Measurements from ENCODE around the gene GRAP2.

GRAP2 gene

DNA sequence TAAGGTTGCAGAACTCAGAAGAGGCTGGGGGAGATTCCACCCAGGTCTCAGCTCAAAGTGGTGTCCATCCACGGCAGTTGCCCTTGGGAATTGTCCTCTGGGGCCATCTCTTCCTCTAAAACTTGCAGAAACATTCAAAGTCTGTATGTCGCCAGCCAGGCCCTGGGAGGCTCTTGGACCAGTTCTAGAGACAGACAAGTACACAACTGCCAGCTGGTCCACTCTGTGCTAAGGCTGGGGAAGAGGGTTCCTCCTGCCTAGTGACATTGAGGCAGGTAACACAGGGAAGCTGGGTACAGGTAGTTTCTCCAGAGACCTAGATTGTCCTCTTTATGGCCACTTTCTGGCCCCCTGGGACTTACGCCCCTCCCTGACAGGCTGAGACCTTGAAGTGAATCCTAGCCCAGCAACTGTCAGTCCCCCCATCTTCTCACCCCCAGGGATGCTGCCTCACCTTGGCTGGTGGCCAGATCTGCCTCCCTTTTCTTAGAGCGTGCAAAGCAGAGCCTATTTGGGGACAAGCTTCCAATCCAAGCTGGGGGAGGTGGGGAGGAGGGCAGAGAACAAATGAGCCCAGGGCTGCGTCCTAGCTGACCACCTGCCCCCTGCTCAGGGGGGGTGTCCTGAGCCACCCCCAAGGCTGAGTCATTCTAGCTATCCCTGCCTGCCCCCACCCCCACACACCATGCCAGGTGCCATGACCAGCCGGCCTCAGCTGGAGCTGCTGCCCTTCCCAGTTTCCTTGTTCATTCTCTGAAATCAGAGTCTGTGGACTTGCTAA is 102.2 kb downstream of the GRAP2 start:
- no peak for TF ChIP-seq SPI1 (IDR thresholded peaks at IDR 0.05; ENCODE audit: borderline replicate concordance, low read depth)
- TF ChIP-seq, protein P1, sequence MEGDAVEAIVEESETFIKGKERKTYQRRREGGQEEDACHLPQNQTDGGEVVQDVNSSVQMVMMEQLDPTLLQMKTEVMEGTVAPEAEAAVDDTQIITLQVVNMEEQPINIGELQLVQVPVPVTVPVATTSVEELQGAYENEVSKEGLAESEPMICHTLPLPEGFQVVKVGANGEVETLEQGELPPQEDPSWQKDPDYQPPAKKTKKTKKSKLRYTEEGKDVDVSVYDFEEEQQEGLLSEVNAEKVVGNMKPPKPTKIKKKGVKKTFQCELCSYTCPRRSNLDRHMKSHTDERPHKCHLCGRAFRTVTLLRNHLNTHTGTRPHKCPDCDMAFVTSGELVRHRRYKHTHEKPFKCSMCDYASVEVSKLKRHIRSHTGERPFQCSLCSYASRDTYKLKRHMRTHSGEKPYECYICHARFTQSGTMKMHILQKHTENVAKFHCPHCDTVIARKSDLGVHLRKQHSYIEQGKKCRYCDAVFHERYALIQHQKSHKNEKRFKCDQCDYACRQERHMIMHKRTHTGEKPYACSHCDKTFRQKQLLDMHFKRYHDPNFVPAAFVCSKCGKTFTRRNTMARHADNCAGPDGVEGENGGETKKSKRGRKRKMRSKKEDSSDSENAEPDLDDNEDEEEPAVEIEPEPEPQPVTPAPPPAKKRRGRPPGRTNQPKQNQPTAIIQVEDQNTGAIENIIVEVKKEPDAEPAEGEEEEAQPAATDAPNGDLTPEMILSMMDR (IDR thresholded peaks at IDR 0.05; ENCODE audit: insufficient read depth, low read length) = no peak
- TF ChIP-seq GABPA (IDR thresholded peaks at IDR 0.05; ENCODE audit: low read depth) = no peak
- no peak for TF ChIP-seq POLR2AphosphoS5 (IDR thresholded peaks at IDR 0.05; ENCODE audit: low read depth)
- TF ChIP-seq, protein P2, sequence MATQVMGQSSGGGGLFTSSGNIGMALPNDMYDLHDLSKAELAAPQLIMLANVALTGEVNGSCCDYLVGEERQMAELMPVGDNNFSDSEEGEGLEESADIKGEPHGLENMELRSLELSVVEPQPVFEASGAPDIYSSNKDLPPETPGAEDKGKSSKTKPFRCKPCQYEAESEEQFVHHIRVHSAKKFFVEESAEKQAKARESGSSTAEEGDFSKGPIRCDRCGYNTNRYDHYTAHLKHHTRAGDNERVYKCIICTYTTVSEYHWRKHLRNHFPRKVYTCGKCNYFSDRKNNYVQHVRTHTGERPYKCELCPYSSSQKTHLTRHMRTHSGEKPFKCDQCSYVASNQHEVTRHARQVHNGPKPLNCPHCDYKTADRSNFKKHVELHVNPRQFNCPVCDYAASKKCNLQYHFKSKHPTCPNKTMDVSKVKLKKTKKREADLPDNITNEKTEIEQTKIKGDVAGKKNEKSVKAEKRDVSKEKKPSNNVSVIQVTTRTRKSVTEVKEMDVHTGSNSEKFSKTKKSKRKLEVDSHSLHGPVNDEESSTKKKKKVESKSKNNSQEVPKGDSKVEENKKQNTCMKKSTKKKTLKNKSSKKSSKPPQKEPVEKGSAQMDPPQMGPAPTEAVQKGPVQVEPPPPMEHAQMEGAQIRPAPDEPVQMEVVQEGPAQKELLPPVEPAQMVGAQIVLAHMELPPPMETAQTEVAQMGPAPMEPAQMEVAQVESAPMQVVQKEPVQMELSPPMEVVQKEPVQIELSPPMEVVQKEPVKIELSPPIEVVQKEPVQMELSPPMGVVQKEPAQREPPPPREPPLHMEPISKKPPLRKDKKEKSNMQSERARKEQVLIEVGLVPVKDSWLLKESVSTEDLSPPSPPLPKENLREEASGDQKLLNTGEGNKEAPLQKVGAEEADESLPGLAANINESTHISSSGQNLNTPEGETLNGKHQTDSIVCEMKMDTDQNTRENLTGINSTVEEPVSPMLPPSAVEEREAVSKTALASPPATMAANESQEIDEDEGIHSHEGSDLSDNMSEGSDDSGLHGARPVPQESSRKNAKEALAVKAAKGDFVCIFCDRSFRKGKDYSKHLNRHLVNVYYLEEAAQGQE (IDR thresholded peaks at IDR 0.05; ENCODE audit: insufficient replicate concordance, low read depth) = no peak
- Histone ChIP-seq H3K27ac (replicated peaks) (no peak overlapping the region), H3K4me3 (replicated peaks; ENCODE audit: insufficient read depth, low read length) (no peak overlapping the region), H3K27me3 (ENCODE audit: insufficient read depth, poor library complexity, severe bottlenecking) (no peaks in the 10 kb centered on the region)
- DNase-seq (ENCODE audit: low read depth in 1 of 2, low spot score in 1 of 2) = no peak

DNA sequence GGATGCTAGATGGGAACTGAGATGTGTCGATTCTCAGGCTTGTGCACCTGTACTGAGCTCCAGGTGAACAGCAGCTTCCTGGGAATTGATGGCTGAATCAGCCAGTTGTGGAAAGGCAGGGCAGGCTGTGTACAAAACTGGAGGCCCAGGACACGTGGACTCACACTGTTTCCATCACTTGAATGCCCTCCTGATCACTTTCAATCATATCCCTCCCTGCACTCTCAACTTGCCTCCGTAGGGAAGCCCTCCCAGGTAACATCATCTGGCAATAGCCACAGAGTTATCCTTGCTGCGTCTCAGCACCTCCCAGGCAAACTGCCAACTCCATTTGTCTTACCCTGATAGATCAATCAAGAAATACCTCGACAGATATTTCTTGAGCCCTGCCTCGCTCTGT is 104.0 kb downstream of the GRAP2 start:
- Histone ChIP-seq H3K4me3 (replicated peaks; ENCODE audit: insufficient read depth, low read length) (no peak overlapping the region), H3K27ac (replicated peaks) (no peak overlapping the region), H3K27me3 (ENCODE audit: insufficient read depth, poor library complexity, severe bottlenecking) (no peaks in the 10 kb centered on the region)
- TF ChIP-seq, protein P2 (IDR thresholded peaks at IDR 0.05; ENCODE audit: insufficient replicate concordance, low read depth) = no peak
- TF ChIP-seq, protein P1 (IDR thresholded peaks at IDR 0.05; ENCODE audit: insufficient read depth, low read length) = no peak
- TF ChIP-seq GABPA (IDR thresholded peaks at IDR 0.05; ENCODE audit: low read depth) (no peak), SPI1 (IDR thresholded peaks at IDR 0.05; ENCODE audit: borderline replicate concordance, low read depth) (no peak), POLR2AphosphoS5 (IDR thresholded peaks at IDR 0.05; ENCODE audit: low read depth) (no peak)
- no peak for DNase-seq (ENCODE audit: low read depth in 1 of 2, low spot score in 1 of 2)

DNA sequence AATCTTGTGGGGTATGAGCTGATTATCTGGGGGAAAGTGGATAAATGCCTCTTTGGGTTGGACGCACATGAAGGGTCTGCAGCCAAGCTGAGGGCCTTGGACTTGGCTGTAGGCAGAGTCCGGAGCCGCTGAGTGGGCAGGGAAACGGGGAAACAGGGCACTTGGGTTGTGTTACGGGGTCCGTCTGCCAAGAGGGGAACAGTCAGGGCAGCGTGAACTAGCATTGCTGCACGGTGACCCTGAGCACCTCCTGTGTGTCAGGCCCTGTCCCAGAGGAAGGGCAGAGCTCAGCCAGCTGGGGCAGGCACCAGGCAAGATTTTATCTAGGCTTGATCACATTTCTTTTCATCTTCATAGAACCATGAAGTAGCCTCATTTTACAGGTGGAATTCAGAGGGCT is 105.8 kb downstream of the GRAP2 start:
- H3K4me3 ChIP-seq (replicated peaks; ENCODE audit: insufficient read depth, low read length) = no peak overlapping the region
- H3K27me3 ChIP-seq (ENCODE audit: insufficient read depth, poor library complexity, severe bottlenecking) = no peaks in the 10 kb centered on the region
- TF ChIP-seq GABPA (IDR thresholded peaks at IDR 0.05; ENCODE audit: low read depth) (no peak), SPI1 (IDR thresholded peaks at IDR 0.05; ENCODE audit: borderline replicate concordance, low read depth) (no peak), POLR2AphosphoS5 (IDR thresholded peaks at IDR 0.05; ENCODE audit: low read depth) (no peak)
- TF ChIP-seq, protein P1 (IDR thresholded peaks at IDR 0.05; ENCODE audit: insufficient read depth, low read length) = no peak
- TF ChIP-seq, protein P2 (IDR thresholded peaks at IDR 0.05; ENCODE audit: insufficient replicate concordance, low read depth) = no peak
- no peak overlapping the region for H3K27ac ChIP-seq (replicated peaks)
- DNase-seq (ENCODE audit: low read depth in 1 of 2, low spot score in 1 of 2) = no peak
